OCI-LY1 (cell line): ENCODE measurements around the gene DGKD.

Experiments used
- EZH2 ChIP-seq: fragments of 200-600 bp; sonication (generic), shearing (Covaris generic); IDR thresholded peaks from 2 replicates; pipeline ENCODE4 v1.8.0; 2017; ENCODE audit warnings: borderline replicate concordance, mixed run types, mild to moderate bottlenecking, antibody characterized with exemption, low read length, moderate library complexity, mixed read lengths
- TF ChIP-seq, protein P1 (sequence below): fragments of 200-600 bp; sonication (generic), shearing (Covaris generic); IDR thresholded peaks from 2 replicates; pipeline ENCODE4 v1.5.1; 2017; ENCODE audit warnings: mild to moderate bottlenecking, antibody characterized with exemption, low read length, moderate library complexity, mixed read lengths

DNA sequence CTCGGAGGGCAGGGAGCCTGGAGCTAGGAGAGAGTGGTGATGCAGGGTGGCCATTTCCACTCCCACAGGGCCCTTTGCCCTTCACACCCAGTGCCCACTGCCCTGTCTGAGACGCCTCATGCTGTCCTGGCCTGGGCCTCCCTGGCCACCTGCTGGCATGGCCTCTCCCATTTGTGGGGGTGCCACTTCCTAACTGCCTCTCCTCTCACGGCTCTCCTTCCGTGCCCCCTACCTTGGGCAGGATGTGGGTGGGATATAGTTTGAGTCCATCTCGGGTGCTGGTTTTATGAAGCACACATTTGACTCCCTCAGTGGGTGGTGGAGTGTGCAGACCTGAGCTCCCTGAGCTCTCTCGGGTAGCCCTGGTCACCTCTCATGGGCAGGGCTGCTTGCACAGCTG lies 46.0 kb downstream of the DGKD start:
- TF ChIP-seq, protein P1, sequence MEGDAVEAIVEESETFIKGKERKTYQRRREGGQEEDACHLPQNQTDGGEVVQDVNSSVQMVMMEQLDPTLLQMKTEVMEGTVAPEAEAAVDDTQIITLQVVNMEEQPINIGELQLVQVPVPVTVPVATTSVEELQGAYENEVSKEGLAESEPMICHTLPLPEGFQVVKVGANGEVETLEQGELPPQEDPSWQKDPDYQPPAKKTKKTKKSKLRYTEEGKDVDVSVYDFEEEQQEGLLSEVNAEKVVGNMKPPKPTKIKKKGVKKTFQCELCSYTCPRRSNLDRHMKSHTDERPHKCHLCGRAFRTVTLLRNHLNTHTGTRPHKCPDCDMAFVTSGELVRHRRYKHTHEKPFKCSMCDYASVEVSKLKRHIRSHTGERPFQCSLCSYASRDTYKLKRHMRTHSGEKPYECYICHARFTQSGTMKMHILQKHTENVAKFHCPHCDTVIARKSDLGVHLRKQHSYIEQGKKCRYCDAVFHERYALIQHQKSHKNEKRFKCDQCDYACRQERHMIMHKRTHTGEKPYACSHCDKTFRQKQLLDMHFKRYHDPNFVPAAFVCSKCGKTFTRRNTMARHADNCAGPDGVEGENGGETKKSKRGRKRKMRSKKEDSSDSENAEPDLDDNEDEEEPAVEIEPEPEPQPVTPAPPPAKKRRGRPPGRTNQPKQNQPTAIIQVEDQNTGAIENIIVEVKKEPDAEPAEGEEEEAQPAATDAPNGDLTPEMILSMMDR, result no peak
- TF ChIP-seq EZH2, result no peak
